Embryonic facial prominence (tissue), 1 donor: ENCODE results near the gene LAP3.

Experiments
- DNase-seq: peaks from one replicate; pipeline ENCODE4 v3.0.0-alpha.2; 2016; ENCODE audit errors: extremely low spot score

Gene LAP3

GRCh38 chr4:17616283-17616682 lies 39.3 kb downstream of the LAP3 start:
- no peak for DNase-seq

GRCh38 chr4:17618926-17619325 lies 41.9 kb downstream of the LAP3 start:
- no peak for DNase-seq

GRCh38 chr4:17619416-17620105 lies 42.6 kb downstream of the LAP3 start:
- no peak for DNase-seq

GRCh38 chr4:17623451-17624001 lies 46.5 kb downstream of the LAP3 start:
- no peak for DNase-seq

- no peak for DNase-seq
These were observed 47.8 kb downstream of the LAP3 start for GRCh38 chr4:17624821-17625220.

GRCh38 chr4:17630228-17630627 lies 53.2 kb downstream of the LAP3 start:
- no peak for DNase-seq

GRCh38 chr4:17633600-17633999 lies 56.6 kb downstream of the LAP3 start:
- DNase-seq = no peak

- no peak for DNase-seq
These were observed 58.1 kb downstream of the LAP3 start for GRCh38 chr4:17635056-17635455.

- no peak for DNase-seq
These were observed 59.3 kb downstream of the LAP3 start for GRCh38 chr4:17636341-17636695.

GRCh38 chr4:17636696-17637622 lies 60.0 kb downstream of the LAP3 start:
- no peak for DNase-seq

GRCh38 chr4:17639136-17639535 lies 62.1 kb downstream of the LAP3 start:
- DNase-seq = no peak

- DNase-seq = no peak
These were observed 65.4 kb downstream of the LAP3 start for GRCh38 chr4:17642398-17642783.

- DNase-seq = no peak
These were observed 69.7 kb downstream of the LAP3 start for GRCh38 chr4:17646693-17647092.

GRCh38 chr4:17647176-17647806 lies 70.3 kb downstream of the LAP3 start:
- no peak for DNase-seq

- DNase-seq = no peak
These were observed 70.9 kb downstream of the LAP3 start for GRCh38 chr4:17647927-17648326.

- DNase-seq = no peak
These were observed 73.4 kb downstream of the LAP3 start for GRCh38 chr4:17650406-17650805.

GRCh38 chr4:17654701-17655100 lies 77.7 kb downstream of the LAP3 start:
- DNase-seq = no peak

GRCh38 chr4:17657090-17657489 lies 80.1 kb downstream of the LAP3 start:
- no peak for DNase-seq
